KOPT-K1 (cell line): ENCODE measurements around the gene LEFTY1.
A peak's percentile ranks its signal among the peaks of the same experiment; 100 is the strongest.
"Not testable (repeated sequence)": the region's sequence is repeated elsewhere in the genome, so short reads cannot be mapped to it uniquely, and the experiment has no call there.

Experiments
- H3K27ac ChIP-seq: fragments of 200-600 bp; sonication (generic); 2 replicates; pipeline ENCODE4 v1.5.1; 2016; ENCODE audit warnings: antibody characterized with exemption, mild to moderate bottlenecking, low read depth, low read length; ENCODE audit not compliant: poor library complexity, severe bottlenecking
- H3K36me3 ChIP-seq: fragments of 200-600 bp; sonication (generic); 2 replicates; pipeline ENCODE4 v1.5.1; 2017; ENCODE audit warnings: antibody characterized with exemption, mild to moderate bottlenecking, low read length, moderate library complexity; ENCODE audit not compliant: insufficient read depth
- H3K9me3 ChIP-seq: fragments of 200-600 bp; sonication (generic); 2 replicates; pipeline ENCODE4 v1.5.1; 2017; ENCODE audit warnings: antibody characterized with exemption, low read length, mild to moderate bottlenecking; ENCODE audit not compliant: insufficient read depth, poor library complexity, severe bottlenecking

Gene LEFTY1, protein sequence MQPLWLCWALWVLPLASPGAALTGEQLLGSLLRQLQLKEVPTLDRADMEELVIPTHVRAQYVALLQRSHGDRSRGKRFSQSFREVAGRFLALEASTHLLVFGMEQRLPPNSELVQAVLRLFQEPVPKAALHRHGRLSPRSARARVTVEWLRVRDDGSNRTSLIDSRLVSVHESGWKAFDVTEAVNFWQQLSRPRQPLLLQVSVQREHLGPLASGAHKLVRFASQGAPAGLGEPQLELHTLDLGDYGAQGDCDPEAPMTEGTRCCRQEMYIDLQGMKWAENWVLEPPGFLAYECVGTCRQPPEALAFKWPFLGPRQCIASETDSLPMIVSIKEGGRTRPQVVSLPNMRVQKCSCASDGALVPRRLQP

DNA sequence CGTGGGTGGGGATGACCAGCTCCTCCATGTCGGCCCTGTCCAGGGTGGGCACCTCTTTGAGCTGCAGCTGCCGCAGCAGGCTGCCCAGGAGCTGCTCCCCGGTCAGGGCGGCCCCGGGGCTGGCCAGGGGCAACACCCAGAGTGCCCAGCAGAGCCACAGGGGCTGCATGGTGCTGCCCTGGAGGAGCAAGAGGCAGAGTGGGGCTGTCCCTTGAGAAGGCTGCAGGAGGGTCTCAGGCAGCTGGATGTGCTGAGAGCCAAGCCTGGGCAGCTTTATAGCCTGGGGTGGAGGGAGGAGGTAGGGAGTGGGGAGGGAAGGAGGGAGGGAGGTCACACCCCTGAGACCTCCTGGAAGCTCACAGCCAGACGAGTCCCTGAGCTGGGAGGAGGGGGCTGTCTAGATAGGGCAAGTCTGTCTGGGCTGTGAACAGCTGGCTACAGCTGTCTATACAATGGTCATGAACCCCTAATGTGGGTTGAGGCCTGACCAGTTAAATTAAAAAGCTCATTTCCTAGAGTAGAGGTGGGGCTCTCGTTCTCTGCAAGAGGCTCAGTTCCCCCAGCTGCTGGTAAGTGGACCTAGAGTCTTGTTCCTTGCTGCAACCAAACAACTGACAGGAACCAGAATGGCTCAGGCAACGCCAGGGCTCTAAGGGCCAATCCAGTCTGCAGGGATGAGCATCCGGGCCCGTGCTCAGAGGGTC is at the start of gene LEFTY1:
Gene LEFTY1, minus strand, starts transcription at position 249 of the 704 bp plus-strand sequence. Its CDS starts 80 bp downstream, at position 169.
- H3K27ac ChIP-seq: no peak within 1 kb of the TSS
- H3K36me3 ChIP-seq: no peaks in the 10 kb centered on the region
- H3K9me3 ChIP-seq: no peaks in the 10 kb centered on the region

DNA sequence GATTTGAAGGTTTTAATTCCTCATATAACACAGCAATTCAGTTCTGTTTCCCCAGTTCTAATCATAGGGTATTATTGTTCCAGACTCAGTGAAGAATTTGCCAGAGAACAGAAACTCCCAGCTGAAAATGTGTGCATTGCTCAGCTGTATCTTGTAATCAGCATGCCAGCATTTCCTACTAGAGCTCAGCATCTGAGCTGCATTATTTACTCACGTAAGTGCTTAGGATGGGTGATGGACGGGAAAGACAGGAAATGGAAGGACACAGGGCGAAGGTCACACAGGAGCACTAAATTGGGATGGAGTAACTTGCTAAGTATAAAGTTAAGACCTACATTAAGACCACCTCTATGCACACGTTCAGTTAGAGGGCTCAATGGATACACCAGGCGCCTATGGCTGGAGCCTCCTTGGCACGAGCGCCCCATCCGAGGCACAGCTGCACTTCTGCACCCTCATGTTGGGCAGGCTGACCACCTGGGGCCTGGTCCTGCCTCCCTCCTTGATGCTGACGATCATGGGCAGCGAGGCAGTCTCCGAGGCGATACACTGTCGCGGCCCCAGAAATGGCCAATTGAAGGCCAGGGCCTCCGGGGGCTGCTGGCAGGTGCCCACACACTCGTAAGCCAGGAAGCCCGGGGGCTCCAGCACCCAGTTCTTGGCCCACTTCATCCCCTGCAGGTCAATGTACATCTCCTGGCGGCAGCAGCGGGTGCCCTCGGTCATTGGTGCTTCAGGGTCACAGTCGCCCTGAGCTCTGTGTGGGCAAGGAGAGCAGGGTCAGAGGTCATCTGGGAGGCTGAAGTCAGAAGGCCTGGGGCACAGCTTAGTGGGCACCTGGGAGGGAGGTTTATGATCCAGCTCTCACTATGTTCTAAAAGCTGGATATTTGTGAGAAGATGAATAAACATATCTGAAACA is 48.4 kb upstream of the LEFTY1 start:
- H3K27ac ChIP-seq: no peak overlapping the region
- no peaks in the 10 kb centered on the region for H3K9me3 ChIP-seq
- H3K36me3 ChIP-seq: no peaks in the 10 kb centered on the region

DNA sequence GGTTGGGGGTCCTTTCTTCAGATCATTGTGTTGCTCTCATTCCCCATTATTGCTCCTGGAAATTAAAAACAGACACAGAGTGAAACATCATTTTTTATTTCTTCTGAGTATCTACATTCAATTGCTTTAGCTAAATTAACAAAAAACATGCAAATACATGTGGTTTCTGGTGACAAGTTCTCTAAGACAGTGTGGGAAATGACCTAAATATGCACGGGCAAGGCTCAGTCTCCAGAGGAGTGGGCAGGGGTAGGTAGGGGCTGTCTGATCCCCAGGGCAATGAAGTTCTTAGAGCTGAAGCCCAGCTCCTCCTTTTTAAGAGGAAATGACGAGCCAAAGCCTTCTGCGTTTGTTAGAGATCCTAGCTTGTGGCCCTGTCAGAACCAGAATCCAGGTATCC is 47.6 kb upstream of the LEFTY1 start:
- Histone ChIP-seq H3K27ac (no peak overlapping the region), H3K9me3 (no peaks in the 10 kb centered on the region)

DNA sequence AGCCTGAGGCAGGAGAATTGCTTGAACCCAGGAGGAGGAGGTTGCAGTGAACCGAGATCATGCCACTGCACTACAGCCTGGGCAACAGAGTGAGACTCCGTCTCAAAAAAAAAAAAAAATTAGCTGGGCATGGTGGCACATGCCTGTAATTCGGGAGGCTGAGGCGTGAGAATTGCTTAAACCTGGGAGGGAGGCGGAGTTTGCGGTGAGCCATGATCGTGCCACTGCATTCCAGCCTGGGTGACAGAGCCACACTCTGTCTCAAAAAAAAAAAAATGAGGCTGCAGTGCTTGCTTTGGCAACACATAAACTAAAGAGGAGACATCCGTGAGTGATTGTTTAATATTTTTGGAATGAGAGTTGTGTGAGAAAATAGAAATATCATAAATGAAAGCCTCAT is 47.1 kb upstream of the LEFTY1 start:
- H3K27ac ChIP-seq, H3K36me3 ChIP-seq, H3K9me3 ChIP-seq: not testable (repeated sequence)

More for the DNA sequence above, 47.6 kb upstream of the LEFTY1 start:
- H3K36me3 ChIP-seq: no peaks in the 10 kb centered on the region

DNA sequence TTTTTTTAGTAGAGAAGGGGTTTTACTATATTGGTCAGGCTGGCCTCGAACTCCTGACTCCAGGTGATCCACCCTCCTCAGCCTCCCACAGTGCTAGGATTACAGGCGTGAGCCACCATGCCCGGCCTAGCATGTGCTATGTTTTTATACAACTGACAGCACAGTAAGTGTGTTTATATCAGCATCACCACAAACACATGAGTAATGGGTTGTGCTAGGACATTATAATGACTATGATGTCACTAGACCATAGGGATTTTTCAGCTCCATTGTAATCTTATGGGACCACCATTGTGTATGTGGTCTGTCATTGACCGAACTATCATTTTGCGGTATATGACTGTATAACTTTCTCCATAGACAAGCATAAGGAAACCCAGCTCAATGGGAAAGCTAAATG is 45.8 kb upstream of the LEFTY1 start:
- Histone ChIP-seq H3K27ac (no peak overlapping the region), H3K9me3 (no peaks in the 10 kb centered on the region), H3K36me3 (no peaks in the 10 kb centered on the region)

DNA sequence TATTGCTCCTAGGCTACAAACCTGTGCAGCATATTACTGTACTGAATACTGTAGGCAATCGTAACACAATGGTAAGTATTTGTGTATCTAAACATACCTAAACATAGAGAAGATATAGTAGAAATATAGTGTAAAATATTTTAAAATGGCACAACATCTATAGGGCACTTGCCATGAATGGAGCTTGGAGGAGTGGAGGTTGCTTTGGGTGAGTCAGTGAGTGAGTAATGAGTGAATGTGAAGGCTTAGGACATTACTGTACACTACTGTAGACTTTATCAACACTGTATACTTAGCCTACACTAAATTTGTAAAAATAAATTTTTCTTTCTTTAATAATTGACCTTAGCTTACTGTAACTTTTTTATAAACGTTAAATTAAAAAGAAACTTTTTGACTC is 44.1 kb upstream of the LEFTY1 start:
- Histone ChIP-seq H3K9me3 (no peaks in the 10 kb centered on the region), H3K27ac (no peak overlapping the region)

DNA sequence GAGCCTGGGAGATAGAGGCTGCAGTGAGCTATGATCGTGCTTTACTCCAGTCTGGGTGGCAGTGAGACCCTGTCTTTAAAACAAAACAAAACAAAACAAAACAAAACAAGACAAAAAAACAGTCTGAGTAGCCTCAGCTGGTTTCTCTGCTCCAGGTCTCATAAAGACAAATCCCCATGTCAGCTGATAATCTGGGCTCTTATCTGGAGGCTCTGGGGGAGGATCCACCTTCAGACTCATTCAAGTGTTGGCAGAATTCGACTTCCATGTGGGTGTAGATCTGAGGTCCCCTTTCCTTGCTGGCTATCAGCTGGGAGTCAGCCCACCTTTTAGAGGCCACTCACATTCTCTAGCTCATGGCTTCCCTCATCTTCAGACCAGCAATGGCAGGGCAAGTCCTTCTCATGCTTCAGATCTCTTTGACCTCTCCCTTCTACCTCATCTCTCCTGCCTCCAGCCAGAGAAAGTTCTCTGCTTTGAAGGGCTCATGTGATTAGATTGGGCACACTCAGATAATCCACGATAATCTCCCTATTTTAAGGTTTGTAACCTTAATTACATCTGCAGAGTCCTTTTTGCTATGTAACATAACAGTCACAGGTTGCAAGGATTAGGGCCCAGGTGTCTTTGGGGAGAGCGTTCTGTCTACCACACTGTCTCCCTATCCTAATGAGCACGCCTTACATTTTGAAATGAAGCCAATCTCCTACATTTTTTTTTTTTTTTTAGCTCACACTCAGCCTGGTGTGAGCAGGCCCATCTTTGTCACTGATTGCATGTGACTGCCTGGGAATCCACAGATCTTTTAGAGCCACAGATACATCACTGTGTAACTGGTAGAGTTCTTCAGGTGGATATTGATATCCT is 42.6 kb upstream of the LEFTY1 start:
- no peaks in the 10 kb centered on the region for H3K36me3 ChIP-seq

More for the DNA sequence above, 44.1 kb upstream of the LEFTY1 start:
- no peaks in the 10 kb centered on the region for H3K36me3 ChIP-seq

DNA sequence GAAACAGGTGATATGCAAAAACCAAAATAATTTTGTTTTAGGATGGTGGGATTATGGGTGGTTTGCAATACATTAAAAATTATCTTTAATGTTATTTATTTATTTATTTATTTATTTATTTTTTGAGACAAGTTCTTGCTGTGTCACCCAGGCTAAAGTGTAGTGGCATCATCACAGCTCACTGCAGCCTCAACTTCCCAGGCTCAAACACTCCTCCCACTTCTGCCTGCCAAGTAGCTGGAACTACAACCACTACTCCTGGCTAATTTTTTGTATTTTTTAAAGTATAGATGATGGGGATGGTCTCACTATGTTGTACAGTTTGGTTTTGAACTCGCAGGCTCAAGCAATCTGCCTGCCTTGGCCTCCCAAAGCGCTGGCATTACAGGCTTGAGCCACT is 41.6 kb upstream of the LEFTY1 start:
- H3K27ac ChIP-seq: no peak overlapping the region
- H3K36me3 ChIP-seq: no peaks in the 10 kb centered on the region
- no peaks in the 10 kb centered on the region for H3K9me3 ChIP-seq

More for the DNA sequence above, 42.6 kb upstream of the LEFTY1 start:
- Histone ChIP-seq H3K9me3 (no peaks in the 10 kb centered on the region), H3K27ac (no peak overlapping the region)

DNA sequence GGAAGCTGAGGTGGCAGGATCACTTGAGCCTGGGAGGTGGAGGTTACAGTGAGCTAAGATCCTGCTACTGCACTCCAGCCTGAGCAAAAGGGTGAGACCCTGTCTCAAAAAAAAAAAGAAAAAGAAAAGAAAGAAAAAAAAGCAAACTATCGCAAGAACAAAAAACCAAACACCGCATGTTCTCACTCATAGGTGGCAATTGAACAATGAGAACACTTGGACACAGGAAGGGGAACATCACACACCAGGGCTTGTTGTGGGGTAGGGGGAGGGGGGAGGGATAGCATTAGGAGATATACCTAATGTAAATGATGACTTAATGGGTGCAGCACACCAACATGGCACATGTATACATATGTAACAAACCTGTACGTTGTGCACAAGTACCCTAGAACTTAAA is 40.5 kb upstream of the LEFTY1 start:
- H3K9me3 ChIP-seq, H3K27ac ChIP-seq, H3K36me3 ChIP-seq: not testable (repeated sequence)

DNA sequence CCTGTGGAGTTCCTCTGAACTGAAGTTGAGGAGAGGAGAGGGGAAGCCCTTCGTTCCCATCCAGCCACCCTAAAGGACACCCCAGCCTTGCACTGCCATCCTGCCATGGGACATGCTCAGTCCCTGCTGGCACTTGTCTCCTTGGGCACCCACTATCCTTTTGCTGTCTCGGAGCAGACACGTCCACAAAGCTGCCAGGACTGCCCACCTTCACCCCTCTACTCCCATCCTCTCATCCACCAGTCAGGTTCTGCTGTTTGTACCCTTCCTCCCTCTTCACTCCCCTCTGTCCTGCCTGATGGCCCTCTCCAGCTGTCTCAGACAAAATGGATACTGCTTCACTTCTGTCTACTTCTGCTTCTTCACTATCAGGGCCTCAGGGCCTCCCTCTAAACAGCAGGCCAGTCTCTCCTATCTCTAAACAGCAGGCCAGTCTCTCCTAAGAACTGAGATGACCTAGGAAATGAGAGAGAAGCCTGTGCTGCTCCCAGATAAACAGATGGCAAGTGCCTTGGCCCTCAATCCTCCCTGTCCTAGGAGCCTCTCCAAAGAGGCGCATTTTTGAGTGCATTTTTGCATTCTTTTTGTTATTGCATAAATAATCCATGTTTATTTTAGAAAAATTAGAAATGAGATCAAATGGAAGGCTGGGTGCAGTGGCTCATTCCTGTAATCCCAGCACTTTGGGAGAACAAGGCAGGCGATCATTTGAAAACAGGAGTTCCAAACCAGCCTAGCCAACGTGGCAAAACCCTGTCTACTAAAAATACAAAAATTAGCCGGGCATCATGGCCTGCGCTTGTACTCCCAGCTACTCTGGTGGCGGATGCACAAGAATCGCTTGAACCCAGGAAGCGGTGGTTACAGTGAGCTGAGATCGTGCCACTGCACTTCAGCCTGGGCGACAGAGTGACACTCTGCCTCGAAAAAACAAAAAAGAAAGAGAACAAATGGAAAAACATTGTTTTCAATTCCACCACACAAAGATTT is 39.5 kb upstream of the LEFTY1 start:
- no peaks in the 10 kb centered on the region for H3K36me3 ChIP-seq
- H3K9me3 ChIP-seq: no peaks in the 10 kb centered on the region
- peak overlapping the region; percentile 12 for H3K27ac ChIP-seq

DNA sequence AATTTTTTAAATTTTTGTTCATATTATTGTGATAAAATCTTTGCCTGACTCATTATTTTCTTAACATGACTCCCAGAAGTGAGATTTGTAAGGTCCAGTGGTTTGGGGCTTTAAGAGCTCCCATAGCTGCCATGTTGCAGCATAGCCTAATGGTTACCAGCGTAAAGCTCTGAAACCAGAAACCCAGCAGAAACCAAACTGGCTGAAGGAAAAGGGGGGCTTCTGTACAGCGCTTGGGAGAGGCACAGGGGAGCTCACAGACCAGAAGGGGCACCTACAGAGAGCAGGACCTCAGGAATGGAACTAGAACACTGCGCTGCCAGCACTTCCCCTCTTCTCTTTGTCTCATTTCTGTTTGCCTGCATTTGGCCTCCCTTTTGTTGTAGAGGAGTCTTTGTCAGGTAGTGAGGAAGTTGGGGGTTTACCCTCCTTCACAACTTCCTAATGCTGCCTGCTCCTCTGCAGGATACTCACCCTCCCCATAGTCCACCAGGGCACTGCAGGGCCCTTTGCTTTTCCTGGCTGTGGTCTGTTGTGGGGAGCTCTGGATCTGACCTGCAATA is 37.7 kb upstream of the LEFTY1 start:
- Histone ChIP-seq H3K36me3 (peaks cover 14% of the 10 kb centered on the region), H3K27ac (peak overlapping the region; percentile 4), H3K9me3 (no peaks in the 10 kb centered on the region)

DNA sequence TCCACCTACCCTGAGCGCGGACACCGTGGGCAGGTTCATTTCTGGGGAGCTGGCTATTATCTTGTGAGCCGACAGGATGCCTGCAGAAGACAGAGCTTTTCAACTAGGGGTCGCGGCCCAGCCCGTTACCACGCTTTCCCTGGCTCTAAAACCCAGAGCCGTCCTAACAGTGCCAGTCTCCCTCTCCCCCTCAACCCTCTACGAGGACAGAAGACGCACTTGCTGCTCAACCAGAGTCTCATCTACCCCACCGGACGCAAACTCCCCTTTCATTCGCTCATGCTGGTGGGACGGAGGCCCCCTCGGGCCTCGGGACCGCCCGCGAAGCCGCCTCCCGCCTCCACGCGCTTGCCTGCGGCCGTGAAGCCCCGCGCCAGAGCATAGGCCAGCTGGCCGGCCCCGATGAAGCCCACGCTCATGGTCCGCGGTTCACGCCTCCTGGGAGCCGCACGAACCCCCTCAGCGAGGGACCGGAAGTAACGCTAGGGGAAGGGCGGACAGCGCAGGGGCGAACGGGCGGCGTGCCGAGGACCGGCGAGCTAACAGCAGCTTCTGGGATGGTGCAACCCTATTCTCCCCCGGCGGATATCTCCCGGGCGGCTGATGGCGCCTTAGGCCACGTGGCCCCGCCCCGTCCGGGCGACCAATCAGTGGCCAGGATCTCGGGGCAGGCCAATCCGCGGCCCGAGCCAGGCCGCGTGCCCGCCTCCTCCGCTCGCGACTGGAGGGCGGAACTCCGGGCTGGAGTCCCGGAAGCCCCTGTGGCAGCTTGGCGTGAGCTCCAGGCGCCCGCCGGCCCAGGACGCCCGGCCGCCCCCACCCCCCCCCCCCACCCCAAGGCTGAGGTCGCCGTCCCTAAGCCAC is 35.0 kb upstream of the LEFTY1 start, which contains the start of gene PYCR2:
Gene PYCR2, minus strand, starts transcription at position 559 of the 864 bp plus-strand sequence. Its CDS starts 140 bp downstream, at position 419.
- H3K9me3 ChIP-seq: no peaks in the 10 kb centered on the region
- peaks cover 41% of the 10 kb centered on the region for H3K36me3 ChIP-seq
- H3K27ac ChIP-seq: peak within 1 kb of the TSS; percentile 91
